Common myeloid progenitor, CD34-positive (primary cell): ENCODE measurements around the gene ABHD16A.
A peak's percentile ranks its signal among the peaks of the same experiment; 100 is the strongest.

Experiments used
- CTCF ChIA-PET: fragments of 350-600 bp; sonication (Branson Sonifier 250); formaldehyde crosslinking; loops from one replicate; lab custom pipeline; 2021; ENCODE audit warnings: antibody characterized with exemption; lab: Charles Lee
- POLR2A ChIA-PET: fragments of 350-600 bp; sonication (Branson Sonifier 250); formaldehyde crosslinking; loops from one replicate; lab custom pipeline; 2021; ENCODE audit warnings: antibody characterized with exemption; lab: Charles Lee
- DNase-seq, 3 donors: peaks; one replicate each; pipeline versions ENCODE4 v3.0.0 to v3.0.0-alpha.2; 2013
- H3K27ac ChIP-seq, 2 experiments: 1 replicate in 1 of 2; 2 replicates in 1 of 2; pipeline ENCODE4 v1.7.0; 2013; ENCODE audit warnings: inconsistent platforms in 2 of 2, low read length in 2 of 2, mild to moderate bottlenecking in 2 of 2, low read depth in 1 of 2, moderate library complexity in 1 of 2; ENCODE audit not compliant: severe bottlenecking in 2 of 2, insufficient read depth in 1 of 2, poor library complexity in 1 of 2
- H3K27me3 ChIP-seq, 5 experiments: replicated peaks in 2 of 5; 1 replicate in 3 of 5; 2 replicates in 2 of 5; pipeline versions ENCODE4 v1.6.1 to v1.7.0; 2013; ENCODE audit warnings: low read length in 4 of 5, mild to moderate bottlenecking in 2 of 5, moderate library complexity in 2 of 5, inconsistent platforms in 1 of 5; ENCODE audit not compliant: insufficient read depth in 5 of 5, control insufficient read depth in 4 of 5
- H3K36me3 ChIP-seq, 4 experiments: 1 replicate in 2 of 4; 2 replicates in 2 of 4; pipeline versions ENCODE4 v1.6.1 to v1.7.0; 2013; ENCODE audit warnings: low read length in 3 of 4, control low read depth in 1 of 4, mild to moderate bottlenecking in 1 of 4; ENCODE audit not compliant: control insufficient read depth in 4 of 4, insufficient read depth in 4 of 4
- H3K4me1 ChIP-seq, 4 experiments: 1 replicate in 3 of 4; 2 replicates in 1 of 4; pipeline versions ENCODE4 v1.6.1 to v1.7.1; 2013; ENCODE audit warnings: low read length in 3 of 4, mild to moderate bottlenecking in 3 of 4, control low read depth in 1 of 4, inconsistent platforms in 1 of 4, moderate library complexity in 1 of 4; ENCODE audit not compliant: control insufficient read depth in 4 of 4, insufficient read depth in 4 of 4; ENCODE audit errors: control extremely low read depth in 1 of 4
- H3K4me3 ChIP-seq, 7 experiments: 1 replicate in 4 of 7; 2 replicates in 3 of 7; pipeline versions ENCODE4 v1.5.1 to v1.7.0; 2013; ENCODE audit warnings: mild to moderate bottlenecking in 7 of 7, low read length in 6 of 7, moderate library complexity in 6 of 7, inconsistent platforms in 2 of 7, low read depth in 2 of 7, control low read depth in 1 of 7; ENCODE audit not compliant: insufficient read depth in 4 of 7, control insufficient read depth in 1 of 7; ENCODE audit errors: extremely low read depth in 1 of 7
- H3K9me3 ChIP-seq, 5 experiments: 1 replicate in 4 of 5; 2 replicates in 1 of 5; pipeline versions ENCODE4 v1.6.1 to v1.7.1; 2013; ENCODE audit warnings: low read length in 4 of 5, mild to moderate bottlenecking in 2 of 5, inconsistent platforms in 1 of 5, low read depth in 1 of 5, moderate library complexity in 1 of 5; ENCODE audit not compliant: control insufficient read depth in 4 of 5, insufficient read depth in 2 of 5; ENCODE audit errors: control extremely low read depth in 1 of 5
- WGBS: methylation state at CpG from one replicate; pipeline ENCODE4 v1.1.5; 2013; ENCODE audit not compliant: insufficient coverage; 5-methylcytosine and 5-hydroxymethylcytosine counted together

Gene ABHD16A

DNA sequence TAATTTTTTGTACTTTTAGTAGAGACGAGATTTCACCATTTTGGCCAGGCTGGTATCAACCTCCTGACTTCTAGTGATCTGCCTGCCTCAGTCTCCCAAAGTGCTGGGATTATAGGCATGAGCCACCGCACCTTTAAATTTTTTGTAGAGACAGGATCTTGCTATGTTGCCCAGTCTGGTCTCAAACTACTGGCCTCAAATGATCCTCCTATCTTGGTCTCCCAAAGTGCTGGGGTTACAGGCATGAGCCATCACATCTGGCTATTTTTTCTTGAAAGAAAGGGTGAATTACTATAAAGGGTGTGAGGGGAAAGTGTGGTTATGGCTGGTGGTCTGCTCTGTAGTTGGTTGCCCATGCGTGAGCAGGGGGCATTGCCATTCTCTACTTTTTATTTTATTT is 5.1 kb upstream of the ABHD16A start:
- H3K4me3 ChIP-seq: no peak overlapping the region
- H3K9me3 ChIP-seq: no peaks in the 10 kb centered on the region
- H3K4me1 ChIP-seq: peaks cover 3 to 36% (median 29%) of the 10 kb centered on the region in 4 experiments
- POLR2A ChIA-PET: no interaction called here
- CTCF ChIA-PET: interaction anchor here (0.9 to 1.4 kb wide), 2 partner anchors 21 to 62 kb away, joined by 3 read pairs; no protein-coding TSS in a partner anchor
- H3K27ac ChIP-seq: no peak overlapping the region
- 95% methylated on average over 2 of the region's 3 CpGs for WGBS
- H3K27me3 ChIP-seq: no peaks in the 10 kb centered on the region
- no peak for DNase-seq
- no peaks in the 10 kb centered on the region for H3K36me3 ChIP-seq

DNA sequence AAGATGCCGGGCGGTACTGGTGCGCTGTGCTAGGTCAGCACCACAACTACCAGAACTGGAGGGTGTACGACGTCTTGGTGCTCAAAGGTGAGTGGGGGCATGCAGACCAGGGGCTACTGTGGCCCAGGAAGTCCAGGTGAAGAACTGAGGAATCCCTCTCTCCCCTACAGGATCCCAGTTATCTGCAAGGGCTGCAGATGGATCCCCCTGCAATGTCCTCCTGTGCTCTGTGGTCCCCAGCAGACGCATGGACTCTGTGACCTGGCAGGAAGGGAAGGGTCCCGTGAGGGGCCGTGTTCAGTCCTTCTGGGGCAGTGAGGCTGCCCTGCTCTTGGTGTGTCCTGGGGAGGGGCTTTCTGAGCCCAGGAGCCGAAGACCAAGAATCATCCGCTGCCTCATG is 4.6 kb upstream of the ABHD16A start:
- no peak overlapping the region for H3K4me3 ChIP-seq
- ChIA-PET CTCF (interaction anchor here (1.4 kb wide), 1 partner anchor 21 kb away, joined by 3 read pairs; no protein-coding TSS in a partner anchor), POLR2A (no interaction called here)
- H3K27ac ChIP-seq: no peak overlapping the region
- no peaks in the 10 kb centered on the region for H3K36me3 ChIP-seq
- DNase-seq: no peak
- no peaks in the 10 kb centered on the region for H3K9me3 ChIP-seq
- H3K27me3 ChIP-seq: no peaks in the 10 kb centered on the region
- peaks cover 3 to 36% (median 29%) of the 10 kb centered on the region in 4 experiments for H3K4me1 ChIP-seq
- 93% methylated on average over 10 of the region's 10 CpGs for WGBS

DNA sequence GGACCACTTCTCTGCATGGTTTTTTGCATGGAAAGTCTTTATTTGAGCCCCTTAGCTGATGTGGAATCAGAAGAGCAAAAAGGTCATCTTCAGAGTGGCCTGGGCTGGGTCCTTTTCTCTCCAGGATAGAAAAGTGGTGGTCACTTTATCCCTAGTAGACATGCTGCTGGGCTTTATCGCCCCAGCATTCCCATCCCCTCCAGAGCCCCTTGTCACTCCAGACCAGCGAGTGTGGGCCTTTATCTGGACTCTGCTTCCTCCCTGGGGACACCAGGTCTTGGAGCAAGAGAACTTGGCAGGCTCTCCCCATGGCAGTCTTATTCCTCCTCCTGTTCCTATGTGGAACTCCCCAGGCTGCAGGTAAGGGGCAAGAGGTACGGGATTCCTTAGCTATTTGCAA is 3.5 kb upstream of the ABHD16A start, which contains the start of gene LY6G6F:
TSS of gene LY6G6F (plus strand) at position 268 of the 400 bp plus-strand sequence. CDS start at position 309, 41 bp downstream.
- Histone ChIP-seq H3K4me1 (peaks cover 3 to 34% (median 27%) of the 10 kb centered on the region in 4 experiments), H3K4me3 (no peak within 1 kb of the TSS), H3K27ac (no peak within 1 kb of the TSS), H3K36me3 (no peaks in the 10 kb centered on the region), H3K27me3 (no peaks in the 10 kb centered on the region), H3K9me3 (no peaks in the 10 kb centered on the region)
- 92% methylated on average over 3 of the region's 3 CpGs for WGBS
- CTCF ChIA-PET: interaction anchor here (1.0 kb wide), 1 partner anchor 18 kb away, joined by 5 read pairs; no protein-coding TSS in a partner anchor
- POLR2A ChIA-PET: interaction anchor here (0.5 kb wide), 1 partner anchor 41 kb away, joined by 3 read pairs; the partner anchor contains the start of gene CSNK2B
- DNase-seq: no peak

DNA sequence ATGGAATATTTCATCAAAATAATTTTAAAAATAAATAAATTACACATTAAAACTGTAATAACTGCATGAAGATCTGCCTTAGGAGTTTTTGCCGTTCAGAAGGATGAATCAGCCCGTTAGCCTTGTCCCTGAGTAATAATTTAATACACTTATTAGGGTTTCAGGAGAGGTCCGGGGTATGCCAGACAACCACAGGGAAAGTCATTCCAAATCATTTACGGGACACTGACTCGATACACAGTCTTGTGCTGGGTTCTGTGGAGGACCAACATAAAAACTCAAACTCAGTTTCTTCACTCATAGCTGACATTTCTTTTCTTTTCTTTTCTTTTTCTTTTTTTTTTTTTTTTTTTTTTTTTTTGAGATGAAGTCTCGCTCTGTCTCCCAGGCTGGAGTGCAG is 2.8 kb upstream of the ABHD16A start:
- H3K27ac ChIP-seq: no peak overlapping the region
- H3K27me3 ChIP-seq: no peaks in the 10 kb centered on the region
- no peak for DNase-seq
- WGBS: 97% methylated on average over 6 of the region's 6 CpGs
- ChIA-PET CTCF (no interaction called here), POLR2A (interaction anchor here (0.5 kb wide), 1 partner anchor 40 kb away, joined by 3 read pairs; the partner anchor contains the start of gene CSNK2B)
- peaks cover 2 to 34% (median 23%) of the 10 kb centered on the region in 4 experiments for H3K4me1 ChIP-seq
- no peaks in the 10 kb centered on the region for H3K9me3 ChIP-seq
- peaks cover 0 to 2% (median under 1%) of the 10 kb centered on the region in 4 experiments for H3K36me3 ChIP-seq
- H3K4me3 ChIP-seq: no peak overlapping the region

DNA sequence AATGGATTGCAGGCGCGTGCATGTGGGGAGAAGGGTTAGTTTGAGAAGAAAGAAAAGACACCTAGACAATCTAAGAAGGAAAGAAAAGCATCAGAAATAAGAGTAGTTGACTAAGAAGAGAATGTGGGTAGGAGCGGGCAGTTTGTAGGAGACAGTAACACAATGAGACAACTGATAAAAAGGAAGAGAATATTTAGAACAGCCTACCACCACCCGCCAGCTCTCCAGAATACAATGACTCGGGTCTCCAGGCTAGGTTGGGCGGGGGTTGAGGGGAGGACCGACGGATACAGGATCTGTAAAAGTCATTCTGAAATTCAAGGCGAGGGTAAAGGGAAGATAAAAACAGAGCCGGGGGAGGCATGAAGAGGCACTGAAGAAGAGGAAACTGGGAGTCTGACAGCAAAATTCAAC is 712 bp downstream of the ABHD16A start:
- no peaks in the 10 kb centered on the region for H3K27me3 ChIP-seq
- peaks cover 0 to 21% (median 7%) of the 10 kb centered on the region in 4 experiments for H3K36me3 ChIP-seq
- H3K4me1 ChIP-seq: peaks cover 0 to 25% (median 15%) of the 10 kb centered on the region in 4 experiments
- no peaks in the 10 kb centered on the region for H3K9me3 ChIP-seq
- WGBS: 0% methylated on average over 8 of the region's 10 CpGs
- peak in 2 of 3 donors; percentile 43 to 62 for DNase-seq
- ChIA-PET CTCF (interaction anchor here (1.2 to 7.3 kb wide), 7 partner anchors 9 to 161 kb away, joined by 3 to 51 read pairs (median 4); partner anchors contain the start of gene LY6G5C), POLR2A (interaction anchor here (0.8 to 1.8 kb wide), 7 partner anchors 9 to 127 kb away, joined by 3 to 9 read pairs (median 3); no protein-coding TSS in a partner anchor)
- peak overlapping the region; percentile 85 to 99 (median 96) for H3K4me3 ChIP-seq
- peak overlapping the region; percentile 98 to 99 for H3K27ac ChIP-seq

DNA sequence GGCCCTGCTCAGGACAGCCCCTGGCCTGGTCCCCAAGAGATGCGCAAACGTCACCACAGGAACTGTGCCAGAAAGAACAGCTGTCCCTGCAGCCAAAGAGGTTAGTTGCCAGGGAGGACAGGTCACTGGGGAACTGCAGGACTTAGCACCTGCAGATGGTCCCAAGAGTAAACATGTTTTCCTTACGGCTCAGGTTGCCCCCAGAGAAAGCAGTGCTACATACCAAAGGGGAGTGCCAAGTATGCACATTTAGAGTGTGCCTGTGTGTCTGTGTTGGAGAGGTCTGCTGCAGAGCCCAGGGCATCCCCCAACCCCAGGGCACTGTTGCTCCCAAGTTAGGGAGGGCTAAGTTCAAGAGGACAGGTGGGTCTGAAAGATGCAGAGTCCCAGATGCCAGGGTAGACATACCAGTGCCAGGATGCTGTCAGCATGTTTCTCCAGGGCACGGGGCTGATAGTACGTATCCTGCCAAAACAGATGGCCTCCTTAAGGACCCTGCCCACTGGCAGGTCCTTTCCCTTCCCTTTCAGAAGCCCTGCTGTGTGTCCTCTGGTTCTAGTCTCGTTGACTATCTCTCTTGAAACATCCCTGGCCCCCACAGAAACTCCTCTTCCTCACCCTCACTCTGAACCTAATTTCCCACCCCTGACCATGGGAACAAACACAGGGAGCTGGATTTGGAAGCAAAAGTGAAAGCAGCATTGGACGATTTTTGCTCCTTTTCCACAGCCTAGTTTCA is 1.3 kb downstream of the ABHD16A start:
- peak in 2 of 3 donors; percentile 28 to 51 for DNase-seq
- ChIA-PET POLR2A (interaction anchor here (0.6 to 1.8 kb wide), 4 partner anchors 10 to 134 kb away, joined by 3 to 9 read pairs (median 3); no protein-coding TSS in a partner anchor), CTCF (interaction anchor here (1.2 to 7.3 kb wide), 3 partner anchors 14 to 25 kb away, joined by 3 to 51 read pairs (median 6); no protein-coding TSS in a partner anchor)
- Histone ChIP-seq H3K9me3 (no peaks in the 10 kb centered on the region), H3K36me3 (peaks cover 0 to 26% (median 12%) of the 10 kb centered on the region in 4 experiments), H3K27ac (peak overlapping the region; percentile 98 to 99), H3K4me3 (peak overlapping the region in 6 of 7 experiments; percentile 85 to 99 (median 94)), H3K27me3 (no peaks in the 10 kb centered on the region), H3K4me1 (peaks cover 0 to 25% (median 15%) of the 10 kb centered on the region in 4 experiments)
- WGBS: 54% methylated on average over 6 of the region's 7 CpGs
